GM19099 (cell line): ENCODE measurements around the gene PKMYT1.

Experiments used
- POLR2A ChIP-seq: IDR thresholded peaks from 3 replicates; pipeline ENCODE4 v1.6.1; 2011; ENCODE audit warnings: low read depth; ENCODE audit not compliant: insufficient read length; ENCODE audit errors: extremely low read depth

PKMYT1 gene

GRCh38 chr16:2974319-2975056 lies 5.8 kb downstream of the PKMYT1 start:
- no peak for TF ChIP-seq POLR2A

- peak; percentile 18 for TF ChIP-seq POLR2A
Measured at GRCh38 chr16:2973605-2974318, 6.5 kb downstream of the PKMYT1 start.

GRCh38 chr16:2973093-2973492 lies 7.2 kb downstream of the PKMYT1 start:
- TF ChIP-seq POLR2A, result peak; percentile 6

- TF ChIP-seq POLR2A, result peak; percentile 12
Measured at GRCh38 chr16:2971985-2972784, 8.1 kb downstream of the PKMYT1 start.

- TF ChIP-seq POLR2A, result no peak
Measured at GRCh38 chr16:2971134-2971984, 8.9 kb downstream of the PKMYT1 start.

- no peak for TF ChIP-seq POLR2A
Measured at GRCh38 chr16:2970563-2970962, 9.7 kb downstream of the PKMYT1 start.

GRCh38 chr16:2969545-2970521 lies 10.4 kb downstream of the PKMYT1 start:
- no peak for TF ChIP-seq POLR2A

GRCh38 chr16:2968738-2969544 lies 11.3 kb downstream of the PKMYT1 start, which contains the start of gene PAQR4:
Gene PAQR4 (plus strand): TSS chr16:2969348. CDS start chr16:2969675, 327 bp downstream.
- peak; percentile 61 for TF ChIP-seq POLR2A

GRCh38 chr16:2968368-2968737 lies 11.9 kb downstream of the PKMYT1 start:
- TF ChIP-seq POLR2A, result peak; percentile 39

- no peak for TF ChIP-seq POLR2A
Measured at GRCh38 chr16:2967721-2968161, 12.5 kb downstream of the PKMYT1 start.

GRCh38 chr16:2967211-2967631 lies 13.0 kb downstream of the PKMYT1 start:
- no peak for TF ChIP-seq POLR2A

- TF ChIP-seq POLR2A, result no peak
Measured at GRCh38 chr16:2966808-2967191, 13.4 kb downstream of the PKMYT1 start.
